ENCODE measurements around the gene SETD9.

Gene SETD9

DNA sequence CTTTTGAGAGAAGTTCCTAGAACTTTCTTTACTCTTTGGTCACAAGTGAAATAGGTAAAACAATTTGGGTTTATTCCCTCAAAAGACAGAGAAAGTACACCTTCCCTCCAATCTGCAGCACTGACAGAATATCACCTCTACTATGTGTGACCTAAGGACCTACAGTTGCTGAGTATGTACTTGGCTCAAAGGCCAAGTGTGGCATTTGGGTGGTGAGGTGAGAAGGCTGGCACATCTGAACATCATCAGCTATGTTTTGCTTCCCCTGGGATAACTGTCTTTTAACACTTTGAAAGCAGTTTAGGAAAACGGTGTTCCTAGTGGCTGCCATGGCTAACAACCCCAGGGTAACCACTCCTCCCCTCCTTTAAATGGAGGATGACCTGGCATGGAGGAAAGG, 24.9 kb downstream of the SETD9 start:
- no peaks in the 10 kb centered on the region for H3K9me3 ChIP-seq (ENCODE audit: control insufficient read depth, low read length)
- H2BK12ac ChIP-seq (ENCODE audit: low read length in 2 of 2) = no peak overlapping the region
- H3K9ac ChIP-seq (ENCODE audit: low read length) = no peak overlapping the region
- H3K14ac ChIP-seq (ENCODE audit: low read length in 2 of 2) = no peak overlapping the region
- no peak overlapping the region for H2BK5ac ChIP-seq (ENCODE audit: low read depth, low read length, poor library complexity, severe bottlenecking)
- H3K27me3 ChIP-seq (ENCODE audit: control insufficient read depth in 1 of 2, insufficient read depth in 1 of 2, low read length in 2 of 2) = no peaks in the 10 kb centered on the region
- no peak overlapping the region for H3K27ac ChIP-seq (ENCODE audit: low read length, poor library complexity, severe bottlenecking)
- WGBS = 100% methylated on average over 1 of the region's 1 CpG
- H2BK120ac ChIP-seq (ENCODE audit: low read depth, low read length) = no peak overlapping the region
- no peak overlapping the region for H2BK15ac ChIP-seq (ENCODE audit: low read depth, poor library complexity, severe bottlenecking)
- no peak overlapping the region for H4K8ac ChIP-seq (ENCODE audit: low read length)
- no peak overlapping the region for H3K4me2 ChIP-seq (ENCODE audit: low read length, poor library complexity, severe bottlenecking)
- no peak overlapping the region for H3K4ac ChIP-seq (ENCODE audit: low read depth in 1 of 2, low read length in 2 of 2)
- H4K91ac ChIP-seq (ENCODE audit: low read length) = no peak overlapping the region
- H3K23ac ChIP-seq (ENCODE audit: low read length in 2 of 2) = no peak overlapping the region
- peaks cover 22 to 99% of the 10 kb centered on the region in 2 experiments for H3K36me3 ChIP-seq (ENCODE audit: control insufficient read depth in 1 of 2, insufficient read depth in 2 of 2, low read depth in 1 of 2, low read length in 2 of 2)
- peaks cover 21% of the 10 kb centered on the region for H3K79me1 ChIP-seq (replicated peaks; ENCODE audit: low read length, poor library complexity, severe bottlenecking)
- no peak overlapping the region for H2AFZ ChIP-seq (ENCODE audit: low read depth, low read length)
- no peak overlapping the region for H3K4me3 ChIP-seq (ENCODE audit: insufficient read depth in 1 of 2, low read depth in 1 of 2, low read length in 2 of 2)
- no peak for DNase-seq
- H3K4me1 ChIP-seq (ENCODE audit: control insufficient read depth, insufficient read depth, low read depth, low read length) = no peaks in the 10 kb centered on the region
- no peak overlapping the region for H3K18ac ChIP-seq (ENCODE audit: low read depth in 1 of 2, low read length in 2 of 2)
- no peak overlapping the region for H2AK5ac ChIP-seq (ENCODE audit: low read length, severe bottlenecking)

DNA sequence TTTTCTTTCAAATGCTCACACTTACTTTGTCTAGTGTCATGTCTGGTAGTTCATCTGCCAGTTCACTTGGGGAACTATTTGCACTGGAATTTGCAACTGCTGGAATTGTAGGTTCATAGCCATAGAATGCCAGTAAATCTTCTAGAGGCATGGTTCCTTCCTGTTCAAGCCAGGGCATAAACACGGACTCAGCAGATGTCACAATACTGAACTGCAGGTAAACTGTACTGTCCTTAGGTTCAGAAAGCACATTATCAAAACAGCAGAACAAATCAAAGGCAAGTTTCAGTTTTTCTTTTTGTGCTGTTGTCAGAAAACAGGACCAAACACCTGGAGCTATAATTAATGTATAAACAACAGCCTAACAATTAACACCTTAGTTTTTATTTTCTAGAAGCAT, 29.5 kb downstream of the SETD9 start:
- Histone ChIP-seq H3K9me3 (ENCODE audit: control insufficient read depth, low read length) (no peaks in the 10 kb centered on the region), H2BK15ac (ENCODE audit: low read depth, poor library complexity, severe bottlenecking) (no peak overlapping the region), H3K14ac (ENCODE audit: low read length in 2 of 2) (no peak overlapping the region), H2AFZ (ENCODE audit: low read depth, low read length) (no peak overlapping the region), H3K79me1 (replicated peaks; ENCODE audit: low read length, poor library complexity, severe bottlenecking) (peaks cover 27% of the 10 kb centered on the region), H4K8ac (ENCODE audit: low read length) (no peak overlapping the region), H3K9ac (ENCODE audit: low read length) (no peak overlapping the region), H3K18ac (ENCODE audit: low read depth in 1 of 2, low read length in 2 of 2) (no peak overlapping the region), H2BK5ac (ENCODE audit: low read depth, low read length, poor library complexity, severe bottlenecking) (no peak overlapping the region), H3K23ac (ENCODE audit: low read length in 2 of 2) (no peak overlapping the region), H3K4me3 (ENCODE audit: insufficient read depth in 1 of 2, low read depth in 1 of 2, low read length in 2 of 2) (no peak overlapping the region), H3K4ac (ENCODE audit: low read depth in 1 of 2, low read length in 2 of 2) (no peak overlapping the region), H2AK5ac (ENCODE audit: low read length, severe bottlenecking) (no peak overlapping the region), H2BK120ac (ENCODE audit: low read depth, low read length) (no peak overlapping the region), H2BK12ac (ENCODE audit: low read length in 2 of 2) (no peak overlapping the region), H3K27ac (ENCODE audit: low read length, poor library complexity, severe bottlenecking) (no peak overlapping the region), H4K91ac (ENCODE audit: low read length) (no peak overlapping the region), H3K27me3 (ENCODE audit: control insufficient read depth in 1 of 2, insufficient read depth in 1 of 2, low read length in 2 of 2) (no peaks in the 10 kb centered on the region), H3K4me2 (ENCODE audit: low read length, poor library complexity, severe bottlenecking) (no peak overlapping the region), H3K36me3 (ENCODE audit: control insufficient read depth in 1 of 2, insufficient read depth in 2 of 2, low read depth in 1 of 2, low read length in 2 of 2) (peaks cover 18 to 88% of the 10 kb centered on the region in 2 experiments), H3K4me1 (ENCODE audit: control insufficient read depth, insufficient read depth, low read depth, low read length) (no peaks in the 10 kb centered on the region)
- no peak for DNase-seq
- WGBS = 88% methylated on average over 1 of the region's 1 CpG

DNA sequence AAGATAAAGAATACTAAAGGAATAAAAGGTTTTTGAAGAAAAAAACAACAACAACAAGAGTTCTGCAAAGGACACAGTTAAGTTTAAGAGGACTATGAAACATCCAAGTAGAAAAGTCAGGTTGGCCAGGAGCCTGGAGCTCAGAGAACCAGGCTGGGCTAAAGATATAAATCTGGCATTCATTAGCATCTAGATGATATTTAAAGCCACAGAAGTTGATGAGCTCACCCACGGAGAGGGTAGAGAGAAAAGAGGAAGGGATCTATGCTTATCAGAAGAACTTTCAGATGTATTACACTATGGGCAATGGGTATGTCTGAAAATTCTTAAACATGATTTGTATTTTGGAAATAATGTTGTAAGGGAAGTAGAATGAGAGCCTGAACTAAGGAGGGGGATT, 32.6 kb downstream of the SETD9 start:
- Histone ChIP-seq H4K91ac (ENCODE audit: low read length) (no peak overlapping the region), H3K4me3 (ENCODE audit: insufficient read depth in 1 of 2, low read depth in 1 of 2, low read length in 2 of 2) (no peak overlapping the region), H3K9ac (ENCODE audit: low read length) (peak overlapping the region; percentile 14), H3K27ac (ENCODE audit: low read length, poor library complexity, severe bottlenecking) (no peak overlapping the region), H3K18ac (ENCODE audit: low read depth in 1 of 2, low read length in 2 of 2) (no peak overlapping the region), H2AFZ (ENCODE audit: low read depth, low read length) (no peak overlapping the region), H3K14ac (ENCODE audit: low read length in 2 of 2) (no peak overlapping the region), H3K23ac (ENCODE audit: low read length in 2 of 2) (no peak overlapping the region), H3K9me3 (ENCODE audit: control insufficient read depth, low read length) (no peaks in the 10 kb centered on the region), H2BK12ac (ENCODE audit: low read length in 2 of 2) (no peak overlapping the region), H3K79me1 (replicated peaks; ENCODE audit: low read length, poor library complexity, severe bottlenecking) (peaks cover 23% of the 10 kb centered on the region), H3K36me3 (ENCODE audit: control insufficient read depth in 1 of 2, insufficient read depth in 2 of 2, low read depth in 1 of 2, low read length in 2 of 2) (peaks cover 13 to 86% of the 10 kb centered on the region in 2 experiments), H2BK120ac (ENCODE audit: low read depth, low read length) (no peak overlapping the region), H3K4ac (ENCODE audit: low read depth in 1 of 2, low read length in 2 of 2) (no peak overlapping the region), H2BK15ac (ENCODE audit: low read depth, poor library complexity, severe bottlenecking) (no peak overlapping the region), H3K4me2 (ENCODE audit: low read length, poor library complexity, severe bottlenecking) (no peak overlapping the region), H2AK5ac (ENCODE audit: low read length, severe bottlenecking) (no peak overlapping the region), H4K8ac (ENCODE audit: low read length) (no peak overlapping the region), H2BK5ac (ENCODE audit: low read depth, low read length, poor library complexity, severe bottlenecking) (no peak overlapping the region), H3K4me1 (ENCODE audit: control insufficient read depth, insufficient read depth, low read depth, low read length) (no peaks in the 10 kb centered on the region), H3K27me3 (ENCODE audit: control insufficient read depth in 1 of 2, insufficient read depth in 1 of 2, low read length in 2 of 2) (no peaks in the 10 kb centered on the region)
- 88% methylated on average over 1 of the region's 1 CpG for WGBS
- no peak for DNase-seq

DNA sequence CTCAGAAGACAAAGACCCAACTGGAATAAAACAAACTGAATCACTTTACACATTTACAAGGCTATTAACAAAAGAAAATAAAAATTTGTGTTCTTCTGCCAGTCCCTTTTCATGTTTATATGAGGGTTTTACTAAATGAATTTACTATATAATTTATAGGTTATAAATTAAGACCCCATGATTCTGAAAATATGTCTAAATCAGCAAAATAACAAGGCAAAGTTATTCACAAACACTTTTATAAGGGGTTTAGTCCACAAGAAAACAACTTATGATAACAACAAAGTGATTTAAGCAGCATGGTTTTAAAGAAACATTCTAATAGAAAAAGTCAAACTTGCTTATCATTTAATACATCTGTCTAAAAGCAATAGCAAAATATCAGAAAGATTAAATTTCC, 37.7 kb downstream of the SETD9 start:
- Histone ChIP-seq H3K79me1 (replicated peaks; ENCODE audit: low read length, poor library complexity, severe bottlenecking) (peaks cover 20% of the 10 kb centered on the region), H3K27ac (ENCODE audit: low read length, poor library complexity, severe bottlenecking) (no peak overlapping the region), H4K91ac (ENCODE audit: low read length) (no peak overlapping the region), H3K23ac (ENCODE audit: low read length in 2 of 2) (no peak overlapping the region), H2BK15ac (ENCODE audit: low read depth, poor library complexity, severe bottlenecking) (no peak overlapping the region), H3K27me3 (ENCODE audit: control insufficient read depth in 1 of 2, insufficient read depth in 1 of 2, low read length in 2 of 2) (no peaks in the 10 kb centered on the region), H2AFZ (ENCODE audit: low read depth, low read length) (no peak overlapping the region), H3K14ac (ENCODE audit: low read length in 2 of 2) (no peak overlapping the region), H3K18ac (ENCODE audit: low read depth in 1 of 2, low read length in 2 of 2) (no peak overlapping the region), H2AK5ac (ENCODE audit: low read length, severe bottlenecking) (no peak overlapping the region), H3K4me1 (ENCODE audit: control insufficient read depth, insufficient read depth, low read depth, low read length) (peaks cover 2% of the 10 kb centered on the region), H3K9ac (ENCODE audit: low read length) (no peak overlapping the region), H2BK120ac (ENCODE audit: low read depth, low read length) (no peak overlapping the region), H2BK12ac (ENCODE audit: low read length in 2 of 2) (no peak overlapping the region), H3K4me3 (ENCODE audit: insufficient read depth in 1 of 2, low read depth in 1 of 2, low read length in 2 of 2) (no peak overlapping the region), H2BK5ac (ENCODE audit: low read depth, low read length, poor library complexity, severe bottlenecking) (no peak overlapping the region), H3K36me3 (ENCODE audit: control insufficient read depth in 1 of 2, insufficient read depth in 2 of 2, low read depth in 1 of 2, low read length in 2 of 2) (peaks cover 7 to 59% of the 10 kb centered on the region in 2 experiments), H3K4me2 (ENCODE audit: low read length, poor library complexity, severe bottlenecking) (no peak overlapping the region), H4K8ac (ENCODE audit: low read length) (no peak overlapping the region), H3K4ac (ENCODE audit: low read depth in 1 of 2, low read length in 2 of 2) (no peak overlapping the region), H3K9me3 (ENCODE audit: control insufficient read depth, low read length) (no peaks in the 10 kb centered on the region)
- DNase-seq = no peak
